ENCODE data around the gene MYCN.

MYCN gene

DNA sequence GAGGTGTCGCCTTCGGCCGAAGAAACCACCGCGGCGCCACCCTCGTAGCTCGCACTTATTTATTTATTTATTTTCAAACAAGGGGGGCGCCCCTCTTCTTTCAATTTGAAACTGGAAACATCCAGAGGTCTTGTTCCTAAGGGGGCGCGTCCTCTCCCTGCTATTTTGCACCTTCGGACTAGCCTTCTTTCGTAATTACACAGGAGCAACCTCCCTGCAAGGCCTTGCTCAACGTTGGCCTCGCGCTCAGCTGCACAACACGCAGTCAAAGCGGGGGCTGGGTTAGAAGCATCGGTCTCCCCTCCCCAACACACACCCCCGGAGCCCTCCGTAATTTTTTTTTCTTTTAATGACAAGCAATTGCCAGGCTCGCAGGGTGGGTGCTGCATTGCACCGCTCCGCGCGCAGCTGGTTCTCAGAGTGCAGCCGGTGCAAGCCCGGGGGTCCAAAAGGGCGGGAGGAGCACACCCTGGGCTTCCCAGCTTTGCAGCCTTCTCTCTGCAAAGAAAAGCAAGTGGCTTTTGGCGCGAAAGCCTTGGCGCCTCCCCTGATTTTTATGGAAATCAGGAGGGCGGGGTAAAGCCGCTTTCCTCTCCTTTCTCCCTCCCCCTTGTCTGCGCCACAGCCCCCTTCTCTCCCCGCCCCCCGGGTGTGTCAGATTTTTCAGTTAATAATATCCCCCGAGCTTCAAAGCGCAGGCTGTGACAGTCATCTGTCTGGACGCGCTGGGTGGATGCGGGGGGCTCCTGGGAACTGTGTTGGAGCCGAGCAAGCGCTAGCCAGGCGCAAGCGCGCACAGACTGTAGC is at the start of gene MYCN:
Gene MYCN (plus strand): TSS at position 697 of the 807 bp plus-strand sequence. CDS start 1,515 bp downstream, outside the sequence.
- Histone ChIP-seq H3K27me3 (replicated peaks; ENCODE audit: control insufficient read depth, insufficient read depth, low read length) (peaks cover 49% of the 10 kb centered on the region), H3K9ac (ENCODE audit: low read length) (no peak within 1 kb of the TSS), H3K36me3 (ENCODE audit: control insufficient read depth, insufficient read depth, low read length, severe bottlenecking) (no peaks in the 10 kb centered on the region), H3K4me1 (ENCODE audit: control insufficient read depth, insufficient read depth, low read length) (peaks cover 8% of the 10 kb centered on the region), H3K4me3 (ENCODE audit: low read length) (peak within 1 kb of the TSS; percentile 65), H3K9me3 (ENCODE audit: control insufficient read depth, low read length) (no peaks in the 10 kb centered on the region)
- no peak for DNase-seq (ENCODE audit: low read depth)

GRCh38 chr2:15890936-15891905 is 49.1 kb upstream of the MYCN start:
- Histone ChIP-seq H3K9me3 (ENCODE audit: control insufficient read depth, low read length) (peaks cover 3% of the 10 kb centered on the region), H3K9ac (ENCODE audit: low read length) (no peak overlapping the region), H3K4me1 (ENCODE audit: control insufficient read depth, insufficient read depth, low read length) (no peaks in the 10 kb centered on the region), H3K36me3 (ENCODE audit: control insufficient read depth, insufficient read depth, low read length, severe bottlenecking) (no peaks in the 10 kb centered on the region), H3K4me3 (ENCODE audit: low read length) (no peak overlapping the region), H3K27me3 (replicated peaks; ENCODE audit: control insufficient read depth, insufficient read depth, low read length) (peaks cover 17% of the 10 kb centered on the region)
- DNase-seq (ENCODE audit: low read depth), result no peak

DNA sequence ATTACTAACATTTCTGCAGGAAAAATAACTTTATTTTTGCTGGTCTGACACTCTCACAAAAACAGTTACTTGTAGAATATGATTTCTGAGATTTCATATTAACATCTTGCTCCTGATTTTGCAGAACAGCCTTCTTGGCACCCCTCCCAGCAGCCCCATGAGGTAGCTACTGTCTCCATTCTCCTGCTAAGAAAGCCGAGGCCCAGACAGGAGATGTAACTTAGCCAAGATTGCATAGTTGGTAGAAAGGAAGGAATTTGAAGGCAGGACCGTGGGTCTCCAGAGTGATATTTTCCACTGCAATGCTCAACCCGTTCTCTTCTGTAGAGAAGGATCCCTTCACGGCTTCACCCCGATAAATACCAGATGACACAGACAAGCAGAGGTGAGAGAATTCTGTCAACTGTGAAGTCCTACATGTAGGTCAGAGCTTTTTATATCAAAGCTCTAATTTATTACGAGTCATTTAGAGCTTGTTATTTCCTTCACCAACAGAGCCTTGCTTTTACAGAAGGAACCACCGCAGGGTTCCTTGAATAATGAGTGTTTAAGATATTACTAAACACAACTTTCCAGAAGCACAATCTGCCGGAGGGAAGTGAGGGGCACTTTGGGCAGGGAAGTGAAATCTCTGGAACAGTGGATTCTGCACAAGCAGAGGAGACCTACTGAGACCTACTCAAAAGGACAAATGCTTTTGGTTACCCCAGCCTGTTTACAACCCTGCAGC is 48.0 kb upstream of the MYCN start:
- Histone ChIP-seq H3K9me3 (ENCODE audit: control insufficient read depth, low read length) (peaks cover 3% of the 10 kb centered on the region), H3K36me3 (ENCODE audit: control insufficient read depth, insufficient read depth, low read length, severe bottlenecking) (no peaks in the 10 kb centered on the region), H3K9ac (ENCODE audit: low read length) (no peak overlapping the region), H3K27me3 (replicated peaks; ENCODE audit: control insufficient read depth, insufficient read depth, low read length) (peaks cover 17% of the 10 kb centered on the region), H3K4me3 (ENCODE audit: low read length) (no peak overlapping the region), H3K4me1 (ENCODE audit: control insufficient read depth, insufficient read depth, low read length) (no peaks in the 10 kb centered on the region)
- no peak for DNase-seq (ENCODE audit: low read depth)

- peaks cover 11% of the 10 kb centered on the region for H3K9me3 ChIP-seq (ENCODE audit: control insufficient read depth, low read length)
- no peak overlapping the region for H3K9ac ChIP-seq (ENCODE audit: low read length)
- no peaks in the 10 kb centered on the region for H3K36me3 ChIP-seq (ENCODE audit: control insufficient read depth, insufficient read depth, low read length, severe bottlenecking)
- no peaks in the 10 kb centered on the region for H3K4me1 ChIP-seq (ENCODE audit: control insufficient read depth, insufficient read depth, low read length)
- H3K27me3 ChIP-seq (replicated peaks; ENCODE audit: control insufficient read depth, insufficient read depth, low read length), result peaks cover 13% of the 10 kb centered on the region
- no peak overlapping the region for H3K4me3 ChIP-seq (ENCODE audit: low read length)
- no peak for DNase-seq (ENCODE audit: low read depth)
Measured at GRCh38 chr2:15893085-15893484, 47.3 kb upstream of the MYCN start.

- Histone ChIP-seq H3K36me3 (ENCODE audit: control insufficient read depth, insufficient read depth, low read length, severe bottlenecking) (no peaks in the 10 kb centered on the region), H3K9ac (ENCODE audit: low read length) (no peak overlapping the region), H3K4me1 (ENCODE audit: control insufficient read depth, insufficient read depth, low read length) (no peaks in the 10 kb centered on the region), H3K4me3 (ENCODE audit: low read length) (no peak overlapping the region), H3K9me3 (ENCODE audit: control insufficient read depth, low read length) (peaks cover 16% of the 10 kb centered on the region), H3K27me3 (replicated peaks; ENCODE audit: control insufficient read depth, insufficient read depth, low read length) (peaks cover 13% of the 10 kb centered on the region)
- DNase-seq (ENCODE audit: low read depth), result no peak
Measured at GRCh38 chr2:15893689-15894480, 46.5 kb upstream of the MYCN start.

DNA sequence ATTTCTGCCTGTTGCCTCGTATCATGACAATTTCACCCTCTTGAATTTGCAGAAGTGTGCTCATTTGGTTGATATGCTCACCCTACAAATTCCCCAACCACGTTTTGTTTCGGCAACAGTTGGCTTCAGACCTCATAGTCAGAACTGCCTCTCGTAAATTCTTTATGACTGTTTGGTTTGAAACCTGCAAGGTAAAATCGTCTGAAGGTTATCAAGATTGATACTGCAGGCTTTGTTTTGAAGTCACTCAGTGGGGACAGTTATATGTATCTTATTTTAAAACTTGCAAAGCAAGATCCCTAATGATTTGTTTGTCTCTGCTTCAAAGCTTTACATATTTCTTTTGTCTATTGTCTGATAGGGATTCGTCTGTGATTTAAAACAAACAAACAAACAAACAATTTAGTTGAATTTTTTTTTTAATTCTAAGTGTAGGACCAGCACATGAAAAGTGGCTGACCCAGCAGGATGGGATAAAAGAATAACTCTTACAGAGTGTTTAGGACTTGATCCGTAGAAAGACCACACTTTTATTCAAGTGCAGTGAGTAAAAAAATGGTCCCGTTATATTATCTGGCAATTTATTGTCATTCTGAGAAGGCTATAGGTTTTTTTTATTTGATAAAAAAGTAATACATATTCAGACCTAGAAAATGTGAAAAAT is 45.7 kb upstream of the MYCN start:
- H3K9ac ChIP-seq (ENCODE audit: low read length), result no peak overlapping the region
- no peak for DNase-seq (ENCODE audit: low read depth)
- H3K27me3 ChIP-seq (replicated peaks; ENCODE audit: control insufficient read depth, insufficient read depth, low read length), result peaks cover 10% of the 10 kb centered on the region
- H3K4me1 ChIP-seq (ENCODE audit: control insufficient read depth, insufficient read depth, low read length), result no peaks in the 10 kb centered on the region
- H3K9me3 ChIP-seq (ENCODE audit: control insufficient read depth, low read length), result peaks cover 19% of the 10 kb centered on the region
- H3K36me3 ChIP-seq (ENCODE audit: control insufficient read depth, insufficient read depth, low read length, severe bottlenecking), result no peaks in the 10 kb centered on the region
- no peak overlapping the region for H3K4me3 ChIP-seq (ENCODE audit: low read length)

DNA sequence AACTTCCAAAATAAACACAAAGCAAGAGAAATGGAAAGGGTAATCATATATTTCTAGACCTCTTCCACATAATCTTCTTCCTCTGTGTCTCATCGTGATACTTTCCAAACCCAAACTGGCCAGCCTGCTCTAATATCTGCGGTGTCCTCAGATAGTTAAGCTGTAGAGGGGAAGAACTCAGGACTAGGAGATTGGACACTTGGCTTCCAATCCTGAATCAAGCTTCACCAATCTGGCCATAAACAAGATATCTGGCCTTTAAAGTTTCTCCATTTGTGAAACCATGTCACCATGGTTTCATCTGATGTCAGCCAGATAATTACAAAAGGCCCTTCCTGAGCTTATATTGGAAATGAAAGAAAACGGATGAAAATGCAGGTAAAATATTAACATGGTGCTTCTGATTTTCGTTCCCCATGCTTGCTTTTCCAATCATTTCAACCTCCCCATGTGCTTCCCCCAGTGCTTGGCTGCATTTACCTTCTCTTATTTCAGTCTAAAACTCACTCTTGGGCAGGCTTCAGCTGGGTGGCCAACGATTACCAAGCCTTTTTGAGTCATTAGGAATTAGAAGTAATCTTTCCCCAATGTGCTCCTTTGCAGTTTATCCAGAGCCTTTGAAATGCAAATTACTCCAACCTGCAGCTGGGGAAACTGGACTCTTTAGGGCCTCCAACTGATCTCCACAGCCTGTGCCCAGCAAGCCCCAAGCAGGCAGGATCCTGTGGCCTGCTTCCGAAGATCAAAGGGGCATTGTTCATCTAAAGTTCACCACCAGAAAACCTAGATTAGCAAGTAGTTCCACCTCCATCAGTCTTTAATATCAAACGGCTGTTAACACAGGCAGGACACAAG is 44.5 kb upstream of the MYCN start:
- Histone ChIP-seq H3K4me3 (ENCODE audit: low read length) (no peak overlapping the region), H3K9me3 (ENCODE audit: control insufficient read depth, low read length) (peaks cover 24% of the 10 kb centered on the region), H3K4me1 (ENCODE audit: control insufficient read depth, insufficient read depth, low read length) (no peaks in the 10 kb centered on the region), H3K27me3 (replicated peaks; ENCODE audit: control insufficient read depth, insufficient read depth, low read length) (peaks cover 3% of the 10 kb centered on the region), H3K9ac (ENCODE audit: low read length) (no peak overlapping the region), H3K36me3 (ENCODE audit: control insufficient read depth, insufficient read depth, low read length, severe bottlenecking) (no peaks in the 10 kb centered on the region)
- DNase-seq (ENCODE audit: low read depth), result no peak

DNA sequence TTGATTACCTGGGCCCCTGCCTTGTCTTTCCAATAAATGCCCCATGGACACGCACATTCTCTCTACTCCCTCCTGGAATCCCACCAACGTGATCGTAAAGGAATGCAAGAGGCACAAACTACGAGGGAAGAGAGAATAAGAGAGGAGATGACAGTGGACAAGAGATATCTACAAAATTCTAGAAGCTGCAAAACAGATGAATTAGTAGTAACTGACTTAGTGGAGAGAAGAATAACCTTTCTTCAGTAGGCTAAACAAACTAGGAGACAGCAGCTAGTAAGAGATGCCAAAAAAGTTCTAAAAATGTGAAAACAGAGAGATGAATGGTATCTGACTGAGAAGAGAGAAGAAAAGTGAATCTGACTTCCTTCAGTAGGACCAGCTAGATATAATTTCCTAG is 43.5 kb upstream of the MYCN start:
- Histone ChIP-seq H3K4me3 (ENCODE audit: low read length) (no peak overlapping the region), H3K4me1 (ENCODE audit: control insufficient read depth, insufficient read depth, low read length) (no peaks in the 10 kb centered on the region), H3K9ac (ENCODE audit: low read length) (no peak overlapping the region), H3K9me3 (ENCODE audit: control insufficient read depth, low read length) (peaks cover 33% of the 10 kb centered on the region), H3K36me3 (ENCODE audit: control insufficient read depth, insufficient read depth, low read length, severe bottlenecking) (no peaks in the 10 kb centered on the region), H3K27me3 (replicated peaks; ENCODE audit: control insufficient read depth, insufficient read depth, low read length) (no peaks in the 10 kb centered on the region)
- DNase-seq (ENCODE audit: low read depth), result no peak

- H3K9me3 ChIP-seq (ENCODE audit: control insufficient read depth, low read length), result peaks cover 33% of the 10 kb centered on the region
- DNase-seq (ENCODE audit: low read depth), result no peak
- no peaks in the 10 kb centered on the region for H3K36me3 ChIP-seq (ENCODE audit: control insufficient read depth, insufficient read depth, low read length, severe bottlenecking)
- H3K4me3 ChIP-seq (ENCODE audit: low read length), result no peak overlapping the region
- no peaks in the 10 kb centered on the region for H3K4me1 ChIP-seq (ENCODE audit: control insufficient read depth, insufficient read depth, low read length)
- no peak overlapping the region for H3K9ac ChIP-seq (ENCODE audit: low read length)
- no peaks in the 10 kb centered on the region for H3K27me3 ChIP-seq (replicated peaks; ENCODE audit: control insufficient read depth, insufficient read depth, low read length)
Measured at GRCh38 chr2:15897431-15898098, 42.8 kb upstream of the MYCN start.

All from adipocyte (in vitro differentiated cells).